GM18867 (cell line): Measurements from ENCODE around the gene CAPN10.

ENCODE experiments used
- ATAC-seq: cut with Tn5 transposase; IDR thresholded peaks from one replicate; pipeline ENCODE4 v1.9.1; 2021; ENCODE audit warnings: mild to moderate bottlenecking, moderate library complexity; ENCODE audit not compliant: unreplicated experiment

CAPN10 gene

GRCh38 chr2:240573516-240574385 lies 12.8 kb upstream of the CAPN10 start:
- ATAC-seq = no peak

- ATAC-seq = no peak
These were observed 12.0 kb upstream of the CAPN10 start for GRCh38 chr2:240574386-240575100.

GRCh38 chr2:240575101-240575965 lies 11.2 kb upstream of the CAPN10 start:
- no peak for ATAC-seq

- ATAC-seq = no peak
These were observed 10.5 kb upstream of the CAPN10 start for GRCh38 chr2:240576036-240576435.

GRCh38 chr2:240576436-240577205 lies 9.9 kb upstream of the CAPN10 start:
- ATAC-seq = no peak

GRCh38 chr2:240577281-240578109 lies 9.0 kb upstream of the CAPN10 start:
- no peak for ATAC-seq

- ATAC-seq = no peak
These were observed 8.5 kb upstream of the CAPN10 start for GRCh38 chr2:240578110-240578450.

- ATAC-seq = no peak
These were observed 8.0 kb upstream of the CAPN10 start for GRCh38 chr2:240578488-240578887.

GRCh38 chr2:240579071-240579762 lies 7.3 kb upstream of the CAPN10 start:
- ATAC-seq = no peak

GRCh38 chr2:240579771-240580614 lies 6.5 kb upstream of the CAPN10 start:
- peak; percentile 47 for ATAC-seq

- ATAC-seq = no peak
These were observed 4.7 kb upstream of the CAPN10 start for GRCh38 chr2:240581811-240582210.

GRCh38 chr2:240582781-240583180 lies 3.8 kb upstream of the CAPN10 start:
- ATAC-seq = no peak

- no peak for ATAC-seq
These were observed 2.8 kb upstream of the CAPN10 start for GRCh38 chr2:240583774-240584173.

GRCh38 chr2:240584486-240585031 lies 2.0 kb upstream of the CAPN10 start:
- peak; percentile 61 for ATAC-seq

- peak; percentile 25 for ATAC-seq
These were observed 1.4 kb upstream of the CAPN10 start for GRCh38 chr2:240585101-240585500.

GRCh38 chr2:240585681-240586197 lies 795 bp upstream of the CAPN10 start:
- ATAC-seq = no peak

GRCh38 chr2:240586919-240587800 lies 626 bp downstream of the CAPN10 start:
- peak; percentile 2 for ATAC-seq
